HG02571 (cell line): ENCODE results near the gene COL4A6.

ENCODE experiments used
- ATAC-seq: cut with Tn5 transposase; IDR thresholded peaks from one replicate; pipeline ENCODE4 v1.9.1; 2021; ENCODE audit warnings: mild to moderate bottlenecking, moderate library complexity; ENCODE audit not compliant: unreplicated experiment

Gene COL4A6

GRCh38 chrX:108332281-108332680 lies 105.9 kb downstream of the COL4A6 start:
- ATAC-seq: peak; percentile 68

GRCh38 chrX:108331126-108331909 lies 106.9 kb downstream of the COL4A6 start:
- ATAC-seq: no peak

- no peak for ATAC-seq
These were observed 114.5 kb downstream of the COL4A6 start for GRCh38 chrX:108323751-108324150.

DNA sequence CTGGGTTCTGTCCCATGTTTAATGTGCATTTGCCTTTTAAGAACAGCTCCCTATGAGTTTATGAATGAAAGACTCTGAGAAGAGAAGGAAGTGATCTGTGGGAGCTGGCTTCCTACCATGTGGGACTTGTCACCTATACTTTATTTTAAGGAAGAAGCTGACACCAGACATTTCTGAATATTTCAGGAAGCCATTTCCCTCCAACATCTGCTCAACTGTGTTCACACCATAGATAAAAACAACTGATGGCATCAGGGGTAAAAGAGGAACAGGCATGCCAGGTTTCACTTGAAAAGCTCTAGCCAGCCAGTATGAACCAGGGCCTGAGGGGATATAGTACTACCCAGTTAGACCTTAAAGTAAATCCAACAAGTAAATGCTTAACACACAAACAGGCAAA lies 116.0 kb downstream of the COL4A6 start:
- no peak for ATAC-seq

- no peak for ATAC-seq
These were observed 121.8 kb downstream of the COL4A6 start for GRCh38 chrX:108316456-108316855.

DNA sequence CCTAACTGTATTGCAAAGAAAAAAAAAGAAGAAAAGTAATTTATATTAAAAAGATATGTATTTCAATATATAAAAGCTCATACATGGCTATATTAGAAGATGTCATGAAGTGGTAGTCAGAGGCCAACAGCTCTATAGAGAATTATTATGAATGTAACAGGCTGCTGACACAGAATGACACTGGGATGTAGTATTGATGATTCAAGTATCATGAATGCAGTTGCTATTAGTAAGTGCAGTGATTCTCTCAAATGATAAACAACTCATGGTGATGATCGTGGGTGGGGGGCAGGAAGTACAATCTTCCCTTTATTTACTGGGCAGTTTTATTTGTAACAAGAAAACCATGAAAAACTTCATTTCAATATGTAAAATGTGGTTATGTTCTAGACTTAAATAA lies 124.6 kb downstream of the COL4A6 start:
- ATAC-seq: no peak

DNA sequence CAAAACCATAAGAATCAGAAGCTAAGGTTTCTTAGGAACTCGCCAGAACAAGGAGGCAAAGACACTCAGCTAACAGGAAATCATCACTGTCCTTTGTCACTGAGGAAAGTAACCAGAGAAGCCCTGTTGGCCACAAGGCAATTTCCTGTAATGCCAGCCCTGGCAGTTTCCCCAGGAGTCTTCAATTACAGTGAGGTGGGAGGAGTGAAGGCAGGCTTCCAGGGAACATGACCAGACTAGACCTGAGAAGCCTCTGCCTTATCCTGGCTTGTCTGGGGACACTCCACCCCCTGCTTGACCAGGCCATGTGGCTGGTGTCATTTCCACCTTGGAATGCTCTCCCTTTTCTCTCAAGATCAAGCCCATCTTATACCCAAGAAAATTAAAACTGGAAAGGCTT lies 125.3 kb downstream of the COL4A6 start:
- ATAC-seq: no peak

GRCh38 chrX:108312011-108312410 lies 126.2 kb downstream of the COL4A6 start:
- ATAC-seq: no peak

- ATAC-seq: no peak
These were observed 127.7 kb downstream of the COL4A6 start for GRCh38 chrX:108310506-108310905.

DNA sequence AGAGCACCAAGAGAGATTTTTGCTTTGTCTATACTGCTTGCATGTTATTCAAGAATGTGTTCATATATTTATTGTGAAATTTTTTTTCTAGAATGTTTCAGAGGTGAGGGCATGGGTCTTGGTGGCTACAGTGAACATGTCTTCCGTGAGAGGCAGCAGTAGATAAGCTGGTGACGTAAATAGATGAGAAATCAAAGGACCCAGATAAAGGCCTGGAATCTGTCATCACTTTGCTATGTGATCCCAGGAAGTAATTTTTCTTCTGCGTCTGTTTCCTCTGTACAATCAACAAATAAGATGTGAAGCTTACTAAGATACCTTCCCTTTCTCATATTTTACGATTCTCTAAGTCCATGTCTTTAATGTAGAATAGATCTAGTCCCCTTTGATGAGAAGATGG lies 129.1 kb downstream of the COL4A6 start:
- no peak for ATAC-seq

DNA sequence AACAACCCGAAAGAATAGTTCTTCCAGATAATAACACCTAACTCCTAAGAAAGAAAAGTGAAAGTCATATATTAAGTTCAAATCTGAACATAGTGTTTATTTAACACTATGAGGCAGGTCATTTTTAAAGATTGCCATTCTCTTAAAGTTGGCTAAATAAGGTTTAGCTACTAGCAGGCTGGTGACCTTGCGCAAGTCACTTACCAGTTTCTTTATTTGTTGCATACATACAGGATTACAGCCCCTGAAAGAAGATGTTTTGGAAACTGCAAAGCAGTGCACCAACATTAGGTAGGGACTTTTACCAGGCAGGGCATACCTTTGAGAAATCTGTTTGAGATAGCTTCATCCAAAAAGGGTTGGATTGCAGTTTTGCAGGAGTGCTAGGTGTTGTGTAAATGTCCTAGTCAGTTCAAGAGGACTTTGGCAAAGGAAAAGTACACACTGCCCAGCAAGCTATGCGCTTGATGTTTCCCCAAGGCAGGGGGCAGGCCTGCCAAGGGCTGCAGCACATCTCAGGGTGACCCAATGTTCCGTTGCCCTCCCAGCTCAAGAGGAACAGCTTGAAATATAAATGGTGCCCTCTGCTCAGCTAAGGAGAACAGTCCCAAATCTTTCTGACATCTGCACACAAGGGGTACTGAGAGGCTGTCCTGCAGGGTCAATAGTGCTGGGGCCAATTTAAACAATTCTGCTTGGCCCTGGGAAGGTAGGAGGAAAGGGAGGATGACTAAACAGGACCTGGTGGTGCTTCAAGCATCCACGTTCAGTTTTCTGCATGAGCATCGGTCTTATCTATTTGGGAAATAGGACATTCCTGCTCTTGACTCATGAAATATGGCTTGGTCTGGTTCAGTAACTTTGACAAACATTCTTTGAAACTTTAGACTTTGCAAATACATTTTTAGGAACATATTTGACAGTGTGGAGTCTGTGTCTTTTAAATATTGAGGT lies 130.8 kb downstream of the COL4A6 start:
- no peak for ATAC-seq

DNA sequence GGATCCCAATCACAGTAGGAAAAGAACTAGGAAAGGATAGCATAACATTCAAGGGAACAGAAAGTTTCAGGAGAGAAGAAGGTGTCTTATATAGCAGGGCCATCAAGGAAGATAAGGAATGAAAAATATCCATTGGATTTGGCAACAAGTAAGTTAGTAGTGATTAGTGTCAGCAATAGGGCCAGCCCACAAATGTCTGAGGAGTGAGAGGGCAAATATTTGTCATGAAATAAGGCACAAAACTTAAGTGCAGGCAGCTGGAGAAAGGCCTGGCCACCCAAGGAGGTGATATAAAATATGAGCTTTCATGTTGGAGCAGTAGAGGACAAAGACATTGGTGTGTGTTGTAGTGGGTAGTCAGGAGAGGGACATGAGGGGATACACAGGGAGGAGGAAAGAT lies 132.1 kb downstream of the COL4A6 start:
- no peak for ATAC-seq

DNA sequence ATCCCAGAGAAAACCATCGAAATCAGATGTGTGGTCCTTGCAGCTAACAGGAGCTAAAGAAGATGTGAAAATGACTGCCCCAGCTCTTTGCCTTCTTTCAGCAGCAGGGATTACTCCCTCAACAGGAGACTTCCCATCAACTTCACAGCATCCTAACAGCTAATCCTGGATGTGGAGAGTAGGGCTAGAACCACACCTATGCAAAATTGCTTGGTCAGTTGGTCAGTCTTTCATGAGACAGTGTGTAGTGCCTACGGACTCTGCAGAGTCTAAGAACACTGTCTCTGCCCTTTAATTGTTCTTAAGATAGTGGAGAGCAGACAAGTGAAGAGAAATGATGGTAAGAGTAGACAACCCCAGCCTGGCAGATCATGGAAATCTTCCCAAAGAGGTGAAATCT lies 133.5 kb downstream of the COL4A6 start:
- no peak for ATAC-seq

DNA sequence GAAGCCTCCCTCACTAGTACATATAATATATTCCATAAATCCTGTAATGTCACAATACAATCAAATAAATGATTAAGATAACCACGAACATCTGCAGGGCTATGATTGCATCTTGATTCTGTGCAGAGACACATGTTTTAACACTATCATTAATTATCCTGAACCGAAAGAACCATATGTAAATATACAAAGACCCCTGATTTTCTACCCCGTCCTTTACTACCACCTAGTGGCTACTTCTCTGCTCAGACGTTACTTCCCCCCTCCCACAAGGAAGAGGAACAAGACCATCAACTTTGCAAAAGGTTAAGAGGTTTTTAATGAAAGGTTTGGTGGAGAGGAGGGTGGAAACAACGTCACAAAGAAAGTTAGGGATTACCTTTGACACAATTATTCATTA lies 134.0 kb downstream of the COL4A6 start:
- no peak for ATAC-seq

DNA sequence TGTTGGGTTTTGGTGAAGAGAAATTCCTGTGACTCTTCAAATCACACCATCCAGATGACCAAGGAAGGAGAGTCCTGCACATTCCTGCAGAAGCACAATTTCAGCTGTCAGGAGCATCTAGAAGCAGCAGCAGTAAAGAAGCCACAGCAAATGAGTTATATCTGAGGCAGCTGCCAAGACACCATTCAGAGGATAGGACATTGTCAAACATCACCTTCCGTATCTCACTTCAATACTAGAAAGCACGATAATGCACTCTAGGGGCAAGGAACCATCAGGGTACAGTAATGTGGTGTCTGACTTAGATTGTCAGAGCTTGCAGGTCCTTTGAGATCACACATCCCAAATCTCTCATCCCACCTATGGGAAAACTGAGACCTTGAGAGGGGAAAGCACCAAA lies 134.5 kb downstream of the COL4A6 start:
- no peak for ATAC-seq

GRCh38 chrX:108299704-108300103 lies 138.5 kb downstream of the COL4A6 start:
- no peak for ATAC-seq

DNA sequence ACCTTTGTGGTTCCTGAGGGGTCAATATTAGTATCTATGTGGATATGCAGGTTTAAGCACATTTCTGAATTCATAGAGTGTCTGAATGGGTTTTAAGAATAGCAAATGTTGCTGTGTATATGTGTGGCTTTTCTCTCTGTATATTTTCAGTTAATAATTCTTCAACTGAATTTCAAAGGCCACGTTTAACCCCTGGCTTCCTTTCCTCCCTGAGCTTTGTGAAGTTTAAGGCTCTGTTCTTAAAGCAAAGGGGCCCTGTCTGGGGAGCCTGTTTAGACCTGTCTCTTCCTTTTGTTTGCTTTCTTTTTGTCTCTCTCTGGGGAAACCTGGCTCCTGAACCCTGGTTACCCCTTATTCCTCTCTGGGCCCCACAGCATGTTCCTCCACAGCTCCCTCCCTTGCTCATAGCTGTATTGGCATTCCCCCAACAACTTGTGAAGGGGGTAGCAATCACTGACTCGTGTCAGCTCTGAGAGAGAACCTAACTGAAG lies 139.1 kb downstream of the COL4A6 start:
- ATAC-seq: peak; percentile 61

GRCh38 chrX:108298165-108298602 lies 140.0 kb downstream of the COL4A6 start:
- no peak for ATAC-seq

- no peak for ATAC-seq
These were observed 140.9 kb downstream of the COL4A6 start for GRCh38 chrX:108297290-108297689.

DNA sequence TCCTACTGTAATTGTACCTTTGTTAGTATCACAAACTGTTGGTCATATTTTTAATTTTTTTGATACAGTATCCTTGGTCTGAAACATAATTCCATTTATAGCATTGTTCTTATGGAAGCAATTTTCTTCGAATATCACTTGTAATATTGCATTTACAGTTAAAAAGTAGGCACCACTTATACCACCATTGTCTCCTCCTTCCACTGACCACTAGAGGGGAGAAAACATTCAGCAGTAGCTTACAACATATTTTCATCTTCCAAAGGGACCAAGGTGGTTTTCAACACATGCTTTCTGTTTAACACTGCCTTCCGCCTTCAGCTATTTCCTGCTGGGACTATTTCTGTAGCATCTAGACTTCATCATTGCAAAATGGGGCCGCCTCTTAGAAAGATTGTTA lies 146.2 kb downstream of the COL4A6 start:
- ATAC-seq: no peak

- no peak for ATAC-seq
These were observed 152.3 kb downstream of the COL4A6 start for GRCh38 chrX:108285918-108286317.

DNA sequence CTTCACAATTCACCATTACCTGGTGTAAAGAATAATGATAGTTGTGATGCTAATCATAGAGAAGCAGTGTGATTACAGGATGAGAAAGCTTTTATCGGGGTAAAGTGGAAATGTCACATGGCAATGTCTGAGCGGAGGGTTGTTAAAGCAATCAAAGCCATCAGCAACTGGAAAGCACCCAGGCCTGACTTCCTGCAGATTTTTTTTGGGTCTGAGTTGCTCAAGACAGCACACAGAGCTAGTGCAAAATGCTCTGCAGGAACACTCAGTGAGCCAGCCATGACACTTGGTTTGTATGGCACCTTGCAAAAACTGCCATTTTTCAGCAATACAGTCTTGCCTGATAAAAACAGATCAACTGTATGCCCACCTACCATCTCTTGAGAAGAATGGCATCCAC lies 152.9 kb downstream of the COL4A6 start:
- ATAC-seq: no peak
